MM.1S (cell line): ENCODE measurements around the gene SDCCAG8.

Source experiments
- CTCF ChIP-seq: fragments of 300-600 bp; sonication (generic); IDR thresholded peaks from 2 replicates; pipeline ENCODE4 v1.5.1; 2016; ENCODE audit warnings: antibody characterized with exemption, low read length, mixed read lengths
- EZH2 ChIP-seq: fragments of 300-600 bp; sonication (generic); optimal IDR thresholded peaks from 2 replicates; pipeline ENCODE3; 2017; ENCODE audit warnings: low read depth, mild to moderate bottlenecking, antibody characterized with exemption, low read length, mixed read lengths
- EZH2phosphoT487 ChIP-seq: fragments of 300-600 bp; sonication (generic); IDR thresholded peaks from 2 replicates; pipeline ENCODE4 v1.6.1; 2018; ENCODE audit warnings: antibody characterized with exemption, low read length

DNA sequence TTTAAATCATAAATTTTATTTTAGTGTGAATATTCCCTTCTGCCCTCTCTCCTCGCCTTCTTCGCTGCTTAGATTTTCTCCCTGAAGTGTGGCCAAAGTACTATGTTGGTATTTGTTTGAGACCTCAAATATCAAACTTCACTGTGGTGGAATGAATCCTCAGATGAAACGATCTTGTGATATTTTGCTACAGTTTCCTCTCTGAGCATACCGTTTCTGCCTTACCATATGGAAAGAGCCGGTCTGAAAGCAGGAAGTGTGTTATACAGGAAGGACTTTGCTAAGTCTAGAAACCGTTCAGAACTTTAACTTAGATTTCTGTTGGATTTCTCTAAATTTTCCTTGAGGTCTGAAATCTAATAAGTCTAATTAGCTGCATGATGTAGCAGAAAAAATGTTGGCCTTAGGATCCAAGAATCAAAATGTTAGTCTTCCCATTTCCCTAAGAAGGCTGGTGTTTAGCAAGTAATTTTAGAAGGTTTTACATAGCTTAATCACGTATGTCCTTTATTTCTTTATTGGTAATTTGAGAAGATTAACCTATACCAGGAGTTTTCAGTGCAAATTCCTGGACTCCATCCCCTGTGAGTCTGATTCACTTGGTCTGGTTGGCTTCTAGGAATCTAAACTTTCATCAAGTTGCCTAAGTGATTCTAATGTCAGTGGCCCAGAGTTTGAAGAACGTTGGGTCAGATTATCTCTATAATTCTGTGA lies 30.7 kb downstream of the SDCCAG8 start:
- no peak for TF ChIP-seq CTCF
- no peak for TF ChIP-seq EZH2
- no peak for TF ChIP-seq EZH2phosphoT487
